A673 (cell line): ENCODE measurements around the gene HOXD3. TPM values are rescaled to one million over a fixed set of nuclear protein-coding genes. Genes with fewer than 3 reads are reported as not detected.

ENCODE experiments used
- BruUV-seq: library from RNA; stranded (reverse); fragments of 400-500 nt; replicated peaks from 2 replicates; lab custom pipeline; 2021; lab: Mats Ljungman, UMichigan
- CTCF ChIA-PET: fragments of 300-600 bp; sonication (Branson Sonifier 250); formaldehyde crosslinking; loops from one replicate; lab custom pipeline; 2022; ENCODE audit warnings: antibody characterized with exemption; lab: Charles Lee
- POLR2A ChIA-PET: fragments of 300-600 bp; sonication (Branson Sonifier 250); formaldehyde crosslinking; loops from one replicate; lab custom pipeline; 2022; ENCODE audit warnings: antibody characterized with exemption; ENCODE audit not compliant: low non-redundant PET; lab: Charles Lee
- DNase-seq: peaks from one replicate; pipeline ENCODE4 v3.0.0-alpha.2; 2015; ENCODE audit warnings: low spot score
- H3K27ac ChIP-seq: fragments of 200-600 bp; sonication (generic); 2 replicates; pipeline ENCODE4 v1.5.1; 2016; ENCODE audit warnings: mixed run types, low read depth, mild to moderate bottlenecking, mixed read lengths, antibody characterized with exemption, low read length; ENCODE audit not compliant: poor library complexity, severe bottlenecking
- H3K27me3 ChIP-seq: fragments of 200-600 bp; sonication (generic); replicated peaks from 2 replicates; pipeline ENCODE4 v1.6.1; 2017; ENCODE audit warnings: mixed run types, low read depth, mild to moderate bottlenecking, mixed read lengths, antibody characterized with exemption, low read length; ENCODE audit not compliant: insufficient read depth, poor library complexity
- H3K36me3 ChIP-seq: fragments of 200-600 bp; sonication (generic); 2 replicates; pipeline ENCODE4 v1.6.1; 2016; ENCODE audit warnings: mixed run types, mild to moderate bottlenecking, mixed read lengths, antibody characterized with exemption, low read length; ENCODE audit not compliant: insufficient read depth, poor library complexity, severe bottlenecking
- H3K4me1 ChIP-seq: fragments of 200-600 bp; sonication (generic); 2 replicates; pipeline ENCODE4 v1.6.1; 2017; ENCODE audit warnings: mixed run types, mild to moderate bottlenecking, mixed read lengths, antibody characterized with exemption, low read length; ENCODE audit not compliant: insufficient read depth, poor library complexity, severe bottlenecking
- H3K4me3 ChIP-seq: fragments of 200-600 bp; sonication (generic); 2 replicates; pipeline ENCODE4 v1.5.1; 2016; ENCODE audit warnings: low read depth, mixed run types, mild to moderate bottlenecking, mixed read lengths, low read length; ENCODE audit not compliant: poor library complexity, severe bottlenecking
- H3K9me3 ChIP-seq: fragments of 200-600 bp; sonication (generic); 2 replicates; pipeline ENCODE4 v1.6.1; 2016; ENCODE audit warnings: mixed run types, low read depth, mild to moderate bottlenecking, mixed read lengths, antibody characterized with exemption, low read length; ENCODE audit not compliant: poor library complexity, severe bottlenecking
- CTCF ChIP-seq: fragments of 300-800, 200-600 bp; sonication (generic); conservative IDR thresholded peaks from 2 replicates; pipeline ENCODE4 v1.5.1; 2017; ENCODE audit warnings: low read depth, mild to moderate bottlenecking, antibody characterized with exemption, low read length, moderate library complexity, mixed read lengths
- EZH2 ChIP-seq: fragments of 200-600 bp; sonication (generic); IDR thresholded peaks from 2 replicates; pipeline ENCODE4 v1.6.1; 2017; ENCODE audit warnings: borderline replicate concordance, low read depth, mild to moderate bottlenecking, mixed read lengths, antibody characterized with exemption, low read length; ENCODE audit not compliant: poor library complexity, severe bottlenecking
- intact Hi-C: fragments of 100-400 bp; cut with micrococcal nuclease; formaldehyde crosslinking; loops from one replicate; pipeline ENCODE4 v1.10.0; 2022; ENCODE audit not compliant: unreplicated experiment
- total RNA-seq: library from RNA; stranded (reverse); gene quantifications from 2 replicates; pipeline ENCODE4 v1.2.3, GENCODE V29; 2021

HOXD3 gene
- total RNA-seq, 1 experiment from 2014 or later, result 41.3 TPM

- intact Hi-C loops, result no loop called here
- H3K4me3 ChIP-seq, result no peak overlapping the region
- POLR2A ChIA-PET, result interaction anchor here (0.6 kb wide), 1 partner anchor 22 kb away, joined by 3 read pairs; no protein-coding TSS in a partner anchor
- TF ChIP-seq EZH2, result no peak
- no peak for TF ChIP-seq CTCF
- no peaks in the 10 kb centered on the region for H3K9me3 ChIP-seq
- no peak for DNase-seq
- no peaks in the 10 kb centered on the region for H3K27me3 ChIP-seq
- H3K4me1 ChIP-seq, result no peaks in the 10 kb centered on the region
- BruUV-seq, result no TSS peak
- no peak overlapping the region for H3K27ac ChIP-seq
- no peaks in the 10 kb centered on the region for H3K36me3 ChIP-seq
- CTCF ChIA-PET, result no interaction called here
Observed at GRCh38 chr2:176199902-176200301, 42.8 kb downstream of the HOXD3 start.

GRCh38 chr2:176200971-176201370, 43.9 kb downstream of the HOXD3 start:
- Histone ChIP-seq H3K36me3 (no peaks in the 10 kb centered on the region), H3K27me3 (no peaks in the 10 kb centered on the region), H3K4me1 (no peaks in the 10 kb centered on the region), H3K9me3 (no peaks in the 10 kb centered on the region), H3K27ac (no peak overlapping the region), H3K4me3 (no peak overlapping the region)
- DNase-seq, result no peak
- intact Hi-C loops, result no loop called here
- no TSS peak for BruUV-seq
- POLR2A ChIA-PET, result interaction anchor here (0.6 kb wide), 1 partner anchor 159 kb away, joined by 3 read pairs; no protein-coding TSS in a partner anchor
- no peak for TF ChIP-seq EZH2
- TF ChIP-seq CTCF, result no peak
- CTCF ChIA-PET, result no interaction called here

- DNase-seq, result no peak
- intact Hi-C loops, result no loop called here
- no peaks in the 10 kb centered on the region for H3K4me1 ChIP-seq
- no TSS peak for BruUV-seq
- H3K27ac ChIP-seq, result no peak overlapping the region
- no peak overlapping the region for H3K4me3 ChIP-seq
- ChIA-PET CTCF (no interaction called here), POLR2A (interaction anchor here (0.5 to 0.6 kb wide), 2 partner anchors 325 to 426 kb away, joined by 3 to 6 read pairs; no protein-coding TSS in a partner anchor)
- no peaks in the 10 kb centered on the region for H3K9me3 ChIP-seq
- H3K36me3 ChIP-seq, result no peaks in the 10 kb centered on the region
- TF ChIP-seq CTCF, result no peak
- TF ChIP-seq EZH2, result no peak
- H3K27me3 ChIP-seq, result no peaks in the 10 kb centered on the region
Observed at GRCh38 chr2:176202491-176202890, 45.4 kb downstream of the HOXD3 start.
